ENCODE measurements around the gene LRRC4B. TPM values are rescaled to one million over a fixed set of nuclear protein-coding genes. Genes with fewer than 3 reads are reported as not detected.

The LRRC4B gene
- total RNA-seq, 1 donor from 2014 or later: 5.2 TPM

- Histone ChIP-seq H3K27me3 (ENCODE audit: control insufficient read depth in 3 of 3, insufficient read depth in 3 of 3, low read length in 3 of 3) (no peaks in the 10 kb centered on the region), H3K4me1 (ENCODE audit: control insufficient read depth in 3 of 3, insufficient read depth in 3 of 3, low read length in 3 of 3) (peaks cover 16 to 51% (median 30%) of the 10 kb centered on the region in 3 donors), H3K27ac (ENCODE audit: low read depth, low read length) (peak overlapping the region; percentile 88)
Measured at GRCh38 chr19:50490411-50490811, 77.8 kb downstream of the LRRC4B start.

GRCh38 chr19:50489461-50490011 is 78.7 kb downstream of the LRRC4B start:
- Histone ChIP-seq H3K4me3 (ENCODE audit: low read length in 3 of 3) (peak overlapping the region in 1 of 3 donors; percentile 36), H3K27ac (ENCODE audit: low read depth, low read length) (peak overlapping the region; percentile 69), H3K4me1 (ENCODE audit: control insufficient read depth in 3 of 3, insufficient read depth in 3 of 3, low read length in 3 of 3) (peaks cover 16 to 48% (median 30%) of the 10 kb centered on the region in 3 donors), H3K9me3 (ENCODE audit: control insufficient read depth in 3 of 3, low read length in 3 of 3) (peaks cover 0 to 7% (median 0%) of the 10 kb centered on the region in 3 donors), H3K36me3 (ENCODE audit: control insufficient read depth in 3 of 3, insufficient read depth in 3 of 3, low read length in 3 of 3) (peaks cover 13 to 17% (median 15%) of the 10 kb centered on the region in 3 donors), H3K9ac (ENCODE audit: low read depth in 1 of 3, low read length in 3 of 3) (peak overlapping the region in 1 of 3 donors; percentile 69), H3K27me3 (ENCODE audit: control insufficient read depth in 3 of 3, insufficient read depth in 3 of 3, low read length in 3 of 3) (no peaks in the 10 kb centered on the region)

More at GRCh38 chr19:50490411-50490811, 77.8 kb downstream of the LRRC4B start:
- Histone ChIP-seq H3K9me3 (ENCODE audit: control insufficient read depth in 3 of 3, low read length in 3 of 3) (peaks cover 0 to 7% (median 0%) of the 10 kb centered on the region in 3 donors), H3K4me3 (ENCODE audit: low read length in 3 of 3) (peak overlapping the region; percentile 50 to 65 (median 59)), H3K9ac (ENCODE audit: low read depth in 1 of 3, low read length in 3 of 3) (peak overlapping the region; percentile 1 to 76 (median 40)), H3K36me3 (ENCODE audit: control insufficient read depth in 3 of 3, insufficient read depth in 3 of 3, low read length in 3 of 3) (peaks cover 13 to 17% (median 13%) of the 10 kb centered on the region in 3 donors)

- peaks cover 15 to 17% (median 15%) of the 10 kb centered on the region in 3 donors for H3K36me3 ChIP-seq (ENCODE audit: control insufficient read depth in 3 of 3, insufficient read depth in 3 of 3, low read length in 3 of 3)
- H3K4me3 ChIP-seq (ENCODE audit: low read length in 3 of 3): no peak overlapping the region
- H3K9me3 ChIP-seq (ENCODE audit: control insufficient read depth in 3 of 3, low read length in 3 of 3): peaks cover 0 to 7% (median 0%) of the 10 kb centered on the region in 3 donors
- H3K4me1 ChIP-seq (ENCODE audit: control insufficient read depth in 3 of 3, insufficient read depth in 3 of 3, low read length in 3 of 3): peaks cover 16 to 48% (median 30%) of the 10 kb centered on the region in 3 donors
- H3K27me3 ChIP-seq (ENCODE audit: control insufficient read depth in 3 of 3, insufficient read depth in 3 of 3, low read length in 3 of 3): no peaks in the 10 kb centered on the region
- H3K27ac ChIP-seq (ENCODE audit: low read depth, low read length): peak overlapping the region; percentile 69
- peak overlapping the region in 1 of 3 donors; percentile 69 for H3K9ac ChIP-seq (ENCODE audit: low read depth in 1 of 3, low read length in 3 of 3)
Measured at GRCh38 chr19:50488389-50489194, 79.6 kb downstream of the LRRC4B start.

- Histone ChIP-seq H3K27me3 (ENCODE audit: control insufficient read depth in 3 of 3, insufficient read depth in 3 of 3, low read length in 3 of 3) (no peaks in the 10 kb centered on the region), H3K4me3 (ENCODE audit: low read length in 3 of 3) (no peak overlapping the region), H3K4me1 (ENCODE audit: control insufficient read depth in 3 of 3, insufficient read depth in 3 of 3, low read length in 3 of 3) (peaks cover 16 to 48% (median 26%) of the 10 kb centered on the region in 3 donors), H3K36me3 (ENCODE audit: control insufficient read depth in 3 of 3, insufficient read depth in 3 of 3, low read length in 3 of 3) (peaks cover 17 to 21% (median 19%) of the 10 kb centered on the region in 3 donors), H3K9ac (ENCODE audit: low read depth in 1 of 3, low read length in 3 of 3) (no peak overlapping the region), H3K27ac (ENCODE audit: low read depth, low read length) (peak overlapping the region; percentile 36), H3K9me3 (ENCODE audit: control insufficient read depth in 3 of 3, low read length in 3 of 3) (peaks cover 0 to 7% (median 0%) of the 10 kb centered on the region in 3 donors)
Measured at GRCh38 chr19:50486823-50487515, 81.3 kb downstream of the LRRC4B start.

GRCh38 chr19:50485284-50485955 is 82.8 kb downstream of the LRRC4B start:
- Histone ChIP-seq H3K27ac (ENCODE audit: low read depth, low read length) (peak overlapping the region; percentile 36), H3K4me1 (ENCODE audit: control insufficient read depth in 3 of 3, insufficient read depth in 3 of 3, low read length in 3 of 3) (peaks cover 8 to 33% (median 16%) of the 10 kb centered on the region in 3 donors), H3K27me3 (ENCODE audit: control insufficient read depth in 3 of 3, insufficient read depth in 3 of 3, low read length in 3 of 3) (no peaks in the 10 kb centered on the region), H3K4me3 (ENCODE audit: low read length in 3 of 3) (no peak overlapping the region), H3K36me3 (ENCODE audit: control insufficient read depth in 3 of 3, insufficient read depth in 3 of 3, low read length in 3 of 3) (peaks cover 24 to 27% (median 26%) of the 10 kb centered on the region in 3 donors), H3K9me3 (ENCODE audit: control insufficient read depth in 3 of 3, low read length in 3 of 3) (peaks cover 0 to 5% (median 0%) of the 10 kb centered on the region in 3 donors), H3K9ac (ENCODE audit: low read depth in 1 of 3, low read length in 3 of 3) (no peak overlapping the region)

- Histone ChIP-seq H3K4me3 (ENCODE audit: low read length in 3 of 3) (no peak overlapping the region), H3K9me3 (ENCODE audit: control insufficient read depth in 3 of 3, low read length in 3 of 3) (peaks cover 0 to 4% (median 0%) of the 10 kb centered on the region in 3 donors), H3K4me1 (ENCODE audit: control insufficient read depth in 3 of 3, insufficient read depth in 3 of 3, low read length in 3 of 3) (peaks cover 2 to 32% (median 11%) of the 10 kb centered on the region in 3 donors), H3K36me3 (ENCODE audit: control insufficient read depth in 3 of 3, insufficient read depth in 3 of 3, low read length in 3 of 3) (peaks cover 44 to 47% (median 46%) of the 10 kb centered on the region in 3 donors), H3K9ac (ENCODE audit: low read depth in 1 of 3, low read length in 3 of 3) (peak overlapping the region in 1 of 3 donors; percentile 45), H3K27ac (ENCODE audit: low read depth, low read length) (no peak overlapping the region), H3K27me3 (ENCODE audit: control insufficient read depth in 3 of 3, insufficient read depth in 3 of 3, low read length in 3 of 3) (no peaks in the 10 kb centered on the region)
Measured at GRCh38 chr19:50482916-50483315, 85.3 kb downstream of the LRRC4B start.

- Histone ChIP-seq H3K27ac (ENCODE audit: low read depth, low read length) (no peak overlapping the region), H3K9me3 (ENCODE audit: control insufficient read depth in 3 of 3, low read length in 3 of 3) (peaks cover 0 to 4% (median 0%) of the 10 kb centered on the region in 3 donors), H3K27me3 (ENCODE audit: control insufficient read depth in 3 of 3, insufficient read depth in 3 of 3, low read length in 3 of 3) (no peaks in the 10 kb centered on the region), H3K4me1 (ENCODE audit: control insufficient read depth in 3 of 3, insufficient read depth in 3 of 3, low read length in 3 of 3) (peaks cover 6 to 37% (median 14%) of the 10 kb centered on the region in 3 donors), H3K4me3 (ENCODE audit: low read length in 3 of 3) (no peak overlapping the region), H3K9ac (ENCODE audit: low read depth in 1 of 3, low read length in 3 of 3) (peak overlapping the region in 1 of 3 donors; percentile 45), H3K36me3 (ENCODE audit: control insufficient read depth in 3 of 3, insufficient read depth in 3 of 3, low read length in 3 of 3) (peaks cover 42 to 47% (median 45%) of the 10 kb centered on the region in 3 donors)
Measured at GRCh38 chr19:50482271-50482855, 85.9 kb downstream of the LRRC4B start.

GRCh38 chr19:50481351-50482149 is 86.7 kb downstream of the LRRC4B start:
- H3K4me1 ChIP-seq (ENCODE audit: control insufficient read depth in 3 of 3, insufficient read depth in 3 of 3, low read length in 3 of 3): peaks cover 13 to 37% (median 15%) of the 10 kb centered on the region in 3 donors
- no peak overlapping the region for H3K27ac ChIP-seq (ENCODE audit: low read depth, low read length)
- H3K9ac ChIP-seq (ENCODE audit: low read depth in 1 of 3, low read length in 3 of 3): no peak overlapping the region
- H3K36me3 ChIP-seq (ENCODE audit: control insufficient read depth in 3 of 3, insufficient read depth in 3 of 3, low read length in 3 of 3): peaks cover 33 to 41% (median 38%) of the 10 kb centered on the region in 3 donors
- no peaks in the 10 kb centered on the region for H3K27me3 ChIP-seq (ENCODE audit: control insufficient read depth in 3 of 3, insufficient read depth in 3 of 3, low read length in 3 of 3)
- no peaks in the 10 kb centered on the region for H3K9me3 ChIP-seq (ENCODE audit: control insufficient read depth in 3 of 3, low read length in 3 of 3)
- H3K4me3 ChIP-seq (ENCODE audit: low read length in 3 of 3): no peak overlapping the region
